Bone marrow (tissue), 2 donors: ENCODE data around the gene NUDT19.
"Not testable (repeated sequence)": the region's sequence is repeated elsewhere in the genome, so short reads cannot be mapped to it uniquely, and the experiment has no call there.

ENCODE experiments used
- DNase-seq, 2 donors: peaks; one replicate each; lab custom pipeline; 2025; lab: John Stamatoyannopoulos, UW

The NUDT19 gene

GRCh38 chr19:32691291-32691951, at the start of gene NUDT19:
Gene NUDT19 (plus strand): TSS chr19:32691821. CDS start chr19:32691961, 140 bp downstream.
- DNase-seq = peak; percentile 33 to 51

GRCh38 chr19:32642771-32643170, 48.9 kb upstream of the NUDT19 start:
- no peak for DNase-seq

GRCh38 chr19:32646556-32646955, 45.1 kb upstream of the NUDT19 start:
- no peak for DNase-seq

GRCh38 chr19:32647361-32647760, 44.3 kb upstream of the NUDT19 start:
- DNase-seq = no peak

- DNase-seq = no peak
These were observed 41.9 kb upstream of the NUDT19 start for GRCh38 chr19:32649751-32650150.

- DNase-seq = no peak
These were observed 41.0 kb upstream of the NUDT19 start for GRCh38 chr19:32650671-32651070.

GRCh38 chr19:32651729-32652140, 39.9 kb upstream of the NUDT19 start:
- DNase-seq = no peak

GRCh38 chr19:32652331-32652730, 39.3 kb upstream of the NUDT19 start:
- DNase-seq = not testable (repeated sequence)

GRCh38 chr19:32652894-32653598, 38.6 kb upstream of the NUDT19 start:
- DNase-seq = no peak

- DNase-seq = no peak
These were observed 38.1 kb upstream of the NUDT19 start for GRCh38 chr19:32653599-32653915.

- DNase-seq = not testable (repeated sequence)
These were observed 35.2 kb upstream of the NUDT19 start for GRCh38 chr19:32656379-32656778.

- no peak for DNase-seq
These were observed 33.5 kb upstream of the NUDT19 start for GRCh38 chr19:32658075-32658474.

GRCh38 chr19:32658527-32658926, 33.1 kb upstream of the NUDT19 start:
- DNase-seq = no peak

- DNase-seq = no peak
These were observed 30.3 kb upstream of the NUDT19 start for GRCh38 chr19:32661318-32661717.

GRCh38 chr19:32662186-32662585, 29.4 kb upstream of the NUDT19 start:
- DNase-seq = peak in 1 of 2 donors; percentile 32

GRCh38 chr19:32666084-32666483, 25.5 kb upstream of the NUDT19 start:
- no peak for DNase-seq

GRCh38 chr19:32669310-32669709, 22.3 kb upstream of the NUDT19 start:
- no peak for DNase-seq

- DNase-seq = no peak
These were observed 19.6 kb upstream of the NUDT19 start for GRCh38 chr19:32671883-32672593.

- no peak for DNase-seq
These were observed 18.8 kb upstream of the NUDT19 start for GRCh38 chr19:32672841-32673240.

- DNase-seq = no peak
These were observed 18.0 kb upstream of the NUDT19 start for GRCh38 chr19:32673573-32673972.

- DNase-seq = no peak
These were observed 17.3 kb upstream of the NUDT19 start for GRCh38 chr19:32674153-32674930.
